ENCODE measurements around the gene YJU2. TPM values are rescaled to one million over a fixed set of nuclear protein-coding genes. Genes with fewer than 3 reads are reported as not detected.

Gene YJU2
- total RNA-seq, 1 donor from 2014 or later: 19.9 TPM

GRCh38 chr19:4260613-4261191 is 13.8 kb downstream of the YJU2 start:
- peaks cover 0 to 89% of the 10 kb centered on the region in 2 donors for H3K36me3 ChIP-seq
- peaks cover 5% of the 10 kb centered on the region for H3K9me3 ChIP-seq
- no peaks in the 10 kb centered on the region for H3K27me3 ChIP-seq
- no peak overlapping the region for H3K4me3 ChIP-seq
- no peaks in the 10 kb centered on the region for H3K4me1 ChIP-seq
- TF ChIP-seq POLR2A (IDR thresholded peaks at IDR 0.05) (no peak), POLR2AphosphoS5 (IDR thresholded peaks at IDR 0.05; ENCODE audit: insufficient read depth in 1 of 2, low read depth in 1 of 2) (no peak)
- TF ChIP-seq, protein P1, sequence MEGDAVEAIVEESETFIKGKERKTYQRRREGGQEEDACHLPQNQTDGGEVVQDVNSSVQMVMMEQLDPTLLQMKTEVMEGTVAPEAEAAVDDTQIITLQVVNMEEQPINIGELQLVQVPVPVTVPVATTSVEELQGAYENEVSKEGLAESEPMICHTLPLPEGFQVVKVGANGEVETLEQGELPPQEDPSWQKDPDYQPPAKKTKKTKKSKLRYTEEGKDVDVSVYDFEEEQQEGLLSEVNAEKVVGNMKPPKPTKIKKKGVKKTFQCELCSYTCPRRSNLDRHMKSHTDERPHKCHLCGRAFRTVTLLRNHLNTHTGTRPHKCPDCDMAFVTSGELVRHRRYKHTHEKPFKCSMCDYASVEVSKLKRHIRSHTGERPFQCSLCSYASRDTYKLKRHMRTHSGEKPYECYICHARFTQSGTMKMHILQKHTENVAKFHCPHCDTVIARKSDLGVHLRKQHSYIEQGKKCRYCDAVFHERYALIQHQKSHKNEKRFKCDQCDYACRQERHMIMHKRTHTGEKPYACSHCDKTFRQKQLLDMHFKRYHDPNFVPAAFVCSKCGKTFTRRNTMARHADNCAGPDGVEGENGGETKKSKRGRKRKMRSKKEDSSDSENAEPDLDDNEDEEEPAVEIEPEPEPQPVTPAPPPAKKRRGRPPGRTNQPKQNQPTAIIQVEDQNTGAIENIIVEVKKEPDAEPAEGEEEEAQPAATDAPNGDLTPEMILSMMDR (IDR thresholded peaks at IDR 0.05): no peak
- intact Hi-C loops (cut with DNase I): no loop called here
- H3K27ac ChIP-seq: no peak overlapping the region
- DNase-seq (ENCODE audit: extremely low spot score in 2 of 2): no peak

DNA sequence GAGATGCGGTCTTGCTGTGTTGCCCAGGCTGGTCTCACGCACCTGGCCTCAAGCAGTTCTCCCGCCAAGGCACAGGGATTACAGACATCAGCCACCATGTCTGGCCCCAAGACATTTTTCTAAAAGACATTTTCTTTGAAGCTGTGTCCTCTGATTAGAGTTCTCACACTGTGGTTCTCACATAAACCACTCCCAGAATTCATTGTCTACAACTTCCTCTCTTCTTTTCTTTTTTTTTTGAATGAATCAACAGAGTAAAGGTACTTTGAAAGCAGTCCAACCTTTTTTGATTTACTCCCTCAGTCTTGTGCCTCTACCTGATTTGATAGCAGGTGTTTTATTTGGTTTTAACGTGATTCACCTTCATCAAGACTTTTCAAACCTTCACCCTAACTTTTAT is 17.9 kb downstream of the YJU2 start:
- no peaks in the 10 kb centered on the region for H3K4me1 ChIP-seq
- no peaks in the 10 kb centered on the region for H3K9me3 ChIP-seq
- H3K4me3 ChIP-seq: no peak overlapping the region
- DNase-seq (ENCODE audit: extremely low spot score in 2 of 2): no peak
- intact Hi-C loops (cut with DNase I): no loop called here
- H3K36me3 ChIP-seq: peaks cover 0 to 71% of the 10 kb centered on the region in 2 donors
- TF ChIP-seq, protein P1 (IDR thresholded peaks at IDR 0.05): no peak
- TF ChIP-seq POLR2A (IDR thresholded peaks at IDR 0.05) (no peak), POLR2AphosphoS5 (IDR thresholded peaks at IDR 0.05; ENCODE audit: insufficient read depth in 1 of 2, low read depth in 1 of 2) (no peak)
- H3K27me3 ChIP-seq: no peaks in the 10 kb centered on the region
- no peak overlapping the region for H3K27ac ChIP-seq

- no peaks in the 10 kb centered on the region for H3K9me3 ChIP-seq
- peaks cover 0 to 55% of the 10 kb centered on the region in 2 donors for H3K36me3 ChIP-seq
- DNase-seq (ENCODE audit: extremely low spot score in 2 of 2): no peak
- H3K4me3 ChIP-seq: no peak overlapping the region
- H3K27me3 ChIP-seq: no peaks in the 10 kb centered on the region
- no peak for TF ChIP-seq POLR2A (IDR thresholded peaks at IDR 0.05)
- TF ChIP-seq, protein P1 (IDR thresholded peaks at IDR 0.05): no peak
- TF ChIP-seq POLR2AphosphoS5 (IDR thresholded peaks at IDR 0.05; ENCODE audit: insufficient read depth in 1 of 2, low read depth in 1 of 2): no peak
- intact Hi-C loops (cut with DNase I): no loop called here
- H3K27ac ChIP-seq: no peak overlapping the region
- no peaks in the 10 kb centered on the region for H3K4me1 ChIP-seq
Observed at GRCh38 chr19:4266253-4267000, 19.5 kb downstream of the YJU2 start.

- intact Hi-C loops (cut with DNase I): no loop called here
- H3K36me3 ChIP-seq: peaks cover 0 to 46% of the 10 kb centered on the region in 2 donors
- H3K27ac ChIP-seq: no peak overlapping the region
Observed at GRCh38 chr19:4267101-4267900, 20.4 kb downstream of the YJU2 start.

More at GRCh38 chr19:4267101-4267900, 20.4 kb downstream of the YJU2 start:
- no peak overlapping the region for H3K4me3 ChIP-seq
- H3K27me3 ChIP-seq: no peaks in the 10 kb centered on the region
- DNase-seq (ENCODE audit: extremely low spot score in 2 of 2): no peak
- no peaks in the 10 kb centered on the region for H3K9me3 ChIP-seq
- TF ChIP-seq, protein P1 (IDR thresholded peaks at IDR 0.05): peak; percentile 73 to 86 (median 74)
- TF ChIP-seq POLR2AphosphoS5 (IDR thresholded peaks at IDR 0.05; ENCODE audit: insufficient read depth in 1 of 2, low read depth in 1 of 2) (no peak), POLR2A (IDR thresholded peaks at IDR 0.05) (no peak)
- H3K4me1 ChIP-seq: no peaks in the 10 kb centered on the region

Measured in vagina (tissue), 2 donors.